HepG2 (cell line): ENCODE data around the gene IGSF8. TPM values are rescaled to one million over a fixed set of nuclear protein-coding genes. Genes with fewer than 3 reads are reported as not detected.

Source experiments
- ATAC-seq: fragments of 200-7000 bp; cut with Tn5 transposase; 3 replicates; pipeline ENCODE4 v1.9.1; 2020; ENCODE audit warnings: mild to moderate bottlenecking, moderate library complexity
- BruUV-seq: library from RNA; stranded (reverse); fragments of 400-500 nt; replicated peaks from 2 replicates; lab custom pipeline; 2021; lab: Mats Ljungman, UMichigan
- CTCF ChIA-PET: fragments of 300-600 bp; formaldehyde crosslinking; extraction: SDS; loops from one replicate; lab custom pipeline; 2021; ENCODE audit warnings: low total read pairs, inconsistent platforms, low intra/inter-chr PET ratio; lab: Yijun Ruan, JAX
- POLR2A ChIA-PET: fragments of 350-600 bp; sonication (Branson Sonifier 250); formaldehyde crosslinking; loops from one replicate; lab custom pipeline; 2020; ENCODE audit warnings: antibody characterized with exemption, inconsistent platforms; lab: Yijun Ruan, JAX
- DNase-seq: peaks from one replicate; pipeline ENCODE4 v3.0.0-alpha.2; 2015; ENCODE audit warnings: low spot score
- FAIRE-seq: peaks from 3 replicates; lab custom pipeline; 2011; peaks lifted over from hg19 to GRCh38; lab: Jason Lieb, UNC
- H2AFZ ChIP-seq: one replicate; pipeline ENCODE4 v1.6.1; 2011; ENCODE audit warnings: low read length, inconsistent platforms
- H3K27ac ChIP-seq: fragments of 300-600 bp; 3 replicates; pipeline ENCODE4 v1.8.0; 2011; ENCODE audit warnings: mixed run types, mild to moderate bottlenecking, mixed read lengths, low read length, inconsistent platforms; ENCODE audit not compliant: insufficient read depth; ENCODE audit errors: extremely low read length
- H3K27me3 ChIP-seq, 2 experiments: fragments of 200-600 bp in 1 of 2; 2 replicates in 1 of 2; 3 replicates in 1 of 2; pipeline versions ENCODE4 v1.6.0 to v1.8.0; 2011; ENCODE audit warnings: low read length in 2 of 2, mild to moderate bottlenecking in 2 of 2, moderate library complexity in 2 of 2, inconsistent platforms in 1 of 2; ENCODE audit not compliant: insufficient read depth in 2 of 2, control insufficient read depth in 1 of 2
- H3K36me3 ChIP-seq, 2 experiments: fragments of 200-600 bp in 1 of 2; replicated peaks in 1 of 2; 2 replicates in 1 of 2; 3 replicates in 1 of 2; pipeline versions ENCODE4 v1.5.1 to v1.8.0; 2011; ENCODE audit warnings: low read length in 2 of 2, inconsistent platforms in 1 of 2; ENCODE audit not compliant: insufficient read depth in 2 of 2, control insufficient read depth in 1 of 2
- H3K4me1 ChIP-seq: 2 replicates; pipeline ENCODE4 v1.5.1; 2012; ENCODE audit warnings: low read length, inconsistent platforms; ENCODE audit not compliant: insufficient read depth
- H3K4me2 ChIP-seq: 2 replicates; pipeline ENCODE4 v1.6.0; 2011; ENCODE audit warnings: low read depth, low read length, inconsistent platforms
- H3K4me3 ChIP-seq, 3 experiments: fragments of 200-600 bp in 1 of 3; sonication (generic), shearing (Covaris generic) in 1 of 3; replicated peaks in 1 of 3; 2 replicates each; pipeline ENCODE4 v1.5.1; 2011 to 2016; ENCODE audit warnings: low read length in 3 of 3, inconsistent platforms in 2 of 3, low read depth in 2 of 3, mild to moderate bottlenecking in 2 of 3, control low read depth in 1 of 3, mixed read lengths in 1 of 3; ENCODE audit not compliant: insufficient read depth in 1 of 3
- H3K79me2 ChIP-seq: one replicate; pipeline ENCODE4 v1.6.1; 2011; ENCODE audit warnings: low read length, inconsistent platforms; ENCODE audit not compliant: insufficient read depth
- H3K9ac ChIP-seq: 2 replicates; pipeline ENCODE4 v1.6.0; 2011; ENCODE audit warnings: mild to moderate bottlenecking, low read depth, low read length, inconsistent platforms; ENCODE audit not compliant: insufficient read depth
- H3K9me3 ChIP-seq: 2 replicates; pipeline ENCODE4 v1.5.1; 2012; ENCODE audit warnings: mild to moderate bottlenecking, low read length
- H4K20me1 ChIP-seq: 2 replicates; pipeline ENCODE4 v1.6.0; 2011; ENCODE audit warnings: inconsistent platforms, mild to moderate bottlenecking, low read length, moderate library complexity; ENCODE audit not compliant: insufficient read depth
- CREM ChIP-seq, 2 experiments: sonication (generic) in 1 of 2; formaldehyde crosslinking in 1 of 2; IDR thresholded peaks; 2 replicates each; pipeline versions ENCODE4 v1.4.0 to v1.6.1; 2016 to 2020; ENCODE audit warnings: antibody characterized with exemption in 1 of 2, mild to moderate bottlenecking in 1 of 2, missing genetic modification reagents in 1 of 2
- FLYWCH1 ChIP-seq: sonication (generic); formaldehyde crosslinking; IDR thresholded peaks from 2 replicates; pipeline ENCODE4 v1.8.1; 2023; ENCODE audit warnings: mild to moderate bottlenecking, missing genetic modification reagents
- JUNB ChIP-seq: sonication (generic); formaldehyde crosslinking; IDR thresholded peaks from 2 replicates; pipeline ENCODE4 v1.8.0; 2022; ENCODE audit warnings: missing genetic modification reagents, mild to moderate bottlenecking, borderline replicate concordance
- MLLT10 ChIP-seq: sonication (generic); formaldehyde crosslinking; IDR thresholded peaks from 2 replicates; pipeline ENCODE4 v1.4.0; 2020; ENCODE audit warnings: missing genetic modification reagents
- NFIB ChIP-seq: sonication (generic); formaldehyde crosslinking; IDR thresholded peaks from 2 replicates; pipeline ENCODE4 v1.9.0; 2021; ENCODE audit warnings: missing genetic modification reagents, mild to moderate bottlenecking, borderline replicate concordance
- ZNF263 ChIP-seq: sonication (generic); formaldehyde crosslinking; IDR thresholded peaks from 2 replicates; pipeline ENCODE4 v1.4.0; 2020; ENCODE audit warnings: missing genetic modification reagents
- ZNF614 ChIP-seq: IDR thresholded peaks from 2 replicates; pipeline ENCODE4 v1.6.1; 2018; ENCODE audit warnings: missing biosample characterization, missing genetic modification reagents, inconsistent platforms, borderline replicate concordance
- ZNF792 ChIP-seq: IDR thresholded peaks from 2 replicates; pipeline ENCODE4 v1.6.1; 2016
- WGBS: methylation state at CpG from one replicate; pipeline ENCODE4 v1.1.6; 2017; ENCODE audit warnings: low lambda C conversion rate; 5-methylcytosine and 5-hydroxymethylcytosine counted together
- in situ Hi-C: cut with HindIII; loops from 2 replicates; pipeline ENCODE4 v1.10.0; 2017; ENCODE audit warnings: low pct_unique_long_range_greater_than_20kb; ENCODE audit not compliant: extremely low pct_ligation_motif_present
- intact Hi-C: fragments of 100-400 bp; cut with micrococcal nuclease; formaldehyde crosslinking; loops from one replicate; pipeline ENCODE4 v1.10.0; 2022; ENCODE audit not compliant: unreplicated experiment
- polyA plus RNA-seq, 8 experiments: library from polyadenylated mRNA; depleted of rRNA in 3 of 8; stranded (reverse) in 7 of 8; unstranded in 1 of 8; fragments of >200 nt; fragmentation: Illumina TruSeq in 4 of 8; extraction: Trizol in 4 of 8; gene quantifications; 2 replicates each; pipeline versions ENCODE4 v1.2.1 to v1.2.3, GENCODE V29; 2011 to 2016; ENCODE audit warnings: low read depth in 4 of 8, missing spikeins in 1 of 8, mixed read lengths in 1 of 8; ENCODE audit not compliant: insufficient read depth in 1 of 8
- total RNA-seq, 5 experiments: library from RNA; depleted of rRNA; stranded (reverse); fragments of >200 nt; fragmentation: Illumina TruSeq; extraction: Trizol; gene quantifications; 2 replicates each; pipeline ENCODE4 v1.2.3, GENCODE V29; 2016; ENCODE audit warnings: low read depth in 1 of 5
- TF ChIP-seq, protein P1 (sequence below), 2 experiments: sonication (generic) in 1 of 2; formaldehyde crosslinking in 1 of 2; IDR thresholded peaks; 2 replicates each; pipeline versions ENCODE4 v1.5.1 to v1.6.1; 2011 to 2020; ENCODE audit warnings: borderline replicate concordance in 1 of 2, low read depth in 1 of 2, low read length in 1 of 2, mild to moderate bottlenecking in 1 of 2, missing genetic modification reagents in 1 of 2, moderate library complexity in 1 of 2
- TF ChIP-seq, protein P2 (sequence below): IDR thresholded peaks from 2 replicates; pipeline ENCODE4 v1.6.1; 2016

The IGSF8 gene
- total and polyA plus RNA-seq, 2 of the 13 experiments (the other 11 are each of a cell fraction or from before 2014, with no cell fraction given): 24.0 to 41.0 TPM

DNA sequence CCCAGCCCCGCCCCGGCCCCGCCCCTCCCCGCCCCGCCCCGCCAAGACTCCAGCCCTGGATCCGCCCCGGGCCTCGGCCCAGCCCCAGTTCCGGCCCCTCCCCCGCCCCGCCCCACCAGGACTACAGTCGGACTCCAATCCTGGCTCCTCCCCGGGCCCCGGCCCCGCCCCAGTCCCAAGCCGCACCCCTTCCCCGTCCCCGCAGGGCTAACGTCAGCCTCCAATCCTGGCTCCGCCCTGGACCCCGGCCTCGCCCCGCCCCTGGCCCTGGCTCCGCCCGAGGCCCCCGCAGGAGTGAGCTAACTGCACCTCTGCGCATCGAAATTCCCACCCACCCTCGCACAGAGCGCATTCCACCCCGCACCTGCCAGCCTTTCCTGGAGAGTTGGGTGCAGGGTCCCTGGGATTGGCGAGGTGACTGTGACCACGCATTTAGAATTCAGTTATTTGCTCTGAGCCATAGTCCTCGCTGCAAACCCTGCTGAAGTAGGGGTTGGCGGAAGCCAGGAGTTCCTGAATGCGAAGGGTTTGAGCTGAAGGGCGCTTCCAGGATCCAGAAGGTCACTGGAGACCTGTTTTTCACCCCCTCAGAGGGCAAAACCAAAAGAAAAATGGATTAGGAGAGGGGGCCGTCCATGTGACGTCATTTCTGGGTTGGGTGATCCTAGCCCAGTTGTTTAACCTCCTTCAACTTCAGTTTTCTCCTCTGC, 588 bp upstream of the IGSF8 start (continued):
- TF ChIP-seq, protein P1, sequence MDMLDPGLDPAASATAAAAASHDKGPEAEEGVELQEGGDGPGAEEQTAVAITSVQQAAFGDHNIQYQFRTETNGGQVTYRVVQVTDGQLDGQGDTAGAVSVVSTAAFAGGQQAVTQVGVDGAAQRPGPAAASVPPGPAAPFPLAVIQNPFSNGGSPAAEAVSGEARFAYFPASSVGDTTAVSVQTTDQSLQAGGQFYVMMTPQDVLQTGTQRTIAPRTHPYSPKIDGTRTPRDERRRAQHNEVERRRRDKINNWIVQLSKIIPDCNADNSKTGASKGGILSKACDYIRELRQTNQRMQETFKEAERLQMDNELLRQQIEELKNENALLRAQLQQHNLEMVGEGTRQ (IDR thresholded peaks at IDR 0.05; ENCODE audit: low read depth, low read length): no peak
- TF ChIP-seq, protein P1 (CRISPR knock-in tag; IDR thresholded peaks at IDR 0.05; ENCODE audit: borderline replicate concordance): no peak
- TF ChIP-seq, all 625 proteins: peak for 49

DNA sequence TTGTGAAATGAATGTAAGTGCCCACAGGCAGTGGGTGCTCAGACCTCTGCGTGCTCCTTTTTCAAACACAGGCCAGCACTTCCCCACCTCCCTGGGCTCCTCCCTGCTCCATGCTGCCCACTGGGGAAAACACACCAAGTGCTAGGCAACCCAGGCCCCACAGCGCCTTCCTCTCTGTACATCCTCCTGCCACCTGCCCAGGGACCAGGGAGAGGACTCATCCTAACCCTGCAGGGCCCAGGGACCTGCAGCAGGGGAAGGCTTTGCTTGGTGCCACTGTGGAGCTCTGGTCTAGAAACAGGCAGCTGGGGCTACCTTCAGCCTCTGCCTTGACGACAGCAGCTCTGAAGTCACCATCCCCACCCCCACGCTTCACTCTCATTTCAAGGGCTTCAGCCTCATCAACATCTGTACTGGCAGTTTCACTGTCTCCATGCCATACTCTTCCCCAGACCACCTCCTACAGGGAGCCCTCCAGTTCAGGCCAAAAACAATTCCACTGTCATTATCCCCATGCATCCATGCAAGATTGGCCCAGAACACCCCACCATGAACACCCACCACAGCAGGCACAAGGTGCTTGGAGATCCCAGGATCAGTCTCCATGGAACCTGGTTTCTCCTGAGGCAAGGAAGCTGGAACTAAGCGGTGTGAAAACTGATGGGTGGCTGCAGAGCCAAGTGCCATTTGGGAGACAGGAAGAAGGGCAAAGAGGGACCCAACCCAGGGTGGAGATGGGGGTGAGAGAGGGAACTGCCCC, 1.1 kb downstream of the IGSF8 start:
- Histone ChIP-seq H3K9ac (peak overlapping the region; percentile 78), H3K27me3 (no peaks in the 10 kb centered on the region), H3K27ac (peak overlapping the region; percentile 50), H4K20me1 (no peaks in the 10 kb centered on the region), H3K79me2 (peaks cover 18% of the 10 kb centered on the region), H3K9me3 (no peaks in the 10 kb centered on the region), H3K4me2 (peak overlapping the region; percentile 90), H2AFZ (no peak overlapping the region), H3K36me3 (peaks cover 2 to 6% of the 10 kb centered on the region in 2 experiments; a peak in 4 of 5 replicates), H3K4me1 (peaks cover 76% of the 10 kb centered on the region), H3K4me3 (peak overlapping the region; percentile 61 to 85 (median 78))
- TSS peak; percentile 54 for BruUV-seq
- CTCF ChIA-PET: no interaction called here
- FAIRE-seq: no peak
- POLR2A ChIA-PET: interaction anchor here (1.1 to 2.2 kb wide), 5 partner anchors 10 to 187 kb away, joined by 3 to 14 read pairs (median 8); partner anchors contain the start of genes DCAF8 and PEX19
- 39% methylated on average over 5 of the region's 5 CpGs for WGBS
- ATAC-seq: no peak
- in situ Hi-C loops: no loop called here
- no peak for DNase-seq
- intact Hi-C loops: no loop called here
- TF ChIP-seq FLYWCH1 (CRISPR knock-in tag): 0 out of 2 replicates have a peak, but pooled peaks have one; percentile 7
- no peak for TF ChIP-seq JUNB (CRISPR knock-in tag)
- TF ChIP-seq ZNF614: no peak
- no peak for TF ChIP-seq CREM (IDR thresholded peaks at IDR 0.05)
- TF ChIP-seq CREM (CRISPR knock-in tag; IDR thresholded peaks at IDR 0.05): no peak
- peak; percentile 56 for TF ChIP-seq ZNF263 (CRISPR knock-in tag)
- no peak for TF ChIP-seq ZNF792 (CRISPR knock-in tag)
- TF ChIP-seq MLLT10 (CRISPR knock-in tag): no peak
- TF ChIP-seq, protein P2, sequence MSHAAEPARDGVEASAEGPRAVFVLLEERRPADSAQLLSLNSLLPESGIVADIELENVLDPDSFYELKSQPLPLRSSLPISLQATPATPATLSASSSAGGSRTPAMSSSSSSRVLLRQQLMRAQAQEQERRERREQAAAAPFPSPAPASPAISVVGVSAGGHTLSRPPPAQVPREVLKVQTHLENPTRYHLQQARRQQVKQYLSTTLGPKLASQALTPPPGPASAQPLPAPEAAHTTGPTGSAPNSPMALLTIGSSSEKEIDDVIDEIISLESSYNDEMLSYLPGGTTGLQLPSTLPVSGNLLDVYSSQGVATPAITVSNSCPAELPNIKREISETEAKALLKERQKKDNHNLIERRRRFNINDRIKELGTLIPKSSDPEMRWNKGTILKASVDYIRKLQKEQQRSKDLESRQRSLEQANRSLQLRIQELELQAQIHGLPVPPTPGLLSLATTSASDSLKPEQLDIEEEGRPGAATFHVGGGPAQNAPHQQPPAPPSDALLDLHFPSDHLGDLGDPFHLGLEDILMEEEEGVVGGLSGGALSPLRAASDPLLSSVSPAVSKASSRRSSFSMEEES (CRISPR knock-in tag): no peak
- no peak for TF ChIP-seq NFIB (CRISPR knock-in tag)
